Mesodermal cell (in vitro differentiated cells): ENCODE data around the gene SVOP.
"Not testable (repeated sequence)": the region's sequence is repeated elsewhere in the genome, so short reads cannot be mapped to it uniquely, and the experiment has no call there.

ENCODE experiments used
- H3K27ac ChIP-seq: 2 replicates; pipeline ENCODE4 v1.7.0; 2013; ENCODE audit warnings: mild to moderate bottlenecking, low read depth, low read length, moderate library complexity; ENCODE audit not compliant: severe bottlenecking
- H3K36me3 ChIP-seq: 2 replicates; pipeline ENCODE4 v1.7.1; 2013; ENCODE audit warnings: mild to moderate bottlenecking, low read length, moderate library complexity; ENCODE audit not compliant: control insufficient read depth, insufficient read depth
- H3K4me1 ChIP-seq: one replicate; pipeline ENCODE4 v1.7.1; 2013; ENCODE audit warnings: mild to moderate bottlenecking, low read length; ENCODE audit not compliant: insufficient read depth, control insufficient read depth, poor library complexity, severe bottlenecking
- H3K4me3 ChIP-seq: 2 replicates; pipeline ENCODE4 v1.7.0; 2013; ENCODE audit warnings: low read length, control low read depth, mild to moderate bottlenecking; ENCODE audit not compliant: insufficient read depth, poor library complexity, severe bottlenecking; ENCODE audit errors: extremely low read depth
- H3K9me3 ChIP-seq: 2 replicates; pipeline ENCODE4 v1.7.1; 2013; ENCODE audit warnings: mild to moderate bottlenecking, low read length, moderate library complexity; ENCODE audit not compliant: control insufficient read depth
- WGBS, 2 experiments: methylation state at CpG; one replicate each; pipeline ENCODE4 v1.1.5; 2013; ENCODE audit warnings: missing lambda C conversion rate in 2 of 2; ENCODE audit not compliant: insufficient coverage in 2 of 2; 5-methylcytosine and 5-hydroxymethylcytosine counted together

SVOP gene

GRCh38 chr12:109028624-109029023, 7.8 kb upstream of the SVOP start:
- peak overlapping the region; percentile 49 for H3K27ac ChIP-seq
- not testable (repeated sequence) for H3K4me1 ChIP-seq, H3K36me3 ChIP-seq, H3K4me3 ChIP-seq, H3K9me3 ChIP-seq
- WGBS, 2 experiments, result 57 to 70% methylated on average over 1 of the region's 3 CpGs

GRCh38 chr12:109027767-109028166, 6.9 kb upstream of the SVOP start:
- Histone ChIP-seq H3K4me1 (no peaks in the 10 kb centered on the region), H3K9me3 (peaks cover 8% of the 10 kb centered on the region), H3K27ac (no peak overlapping the region), H3K4me3 (no peak overlapping the region), H3K36me3 (no peaks in the 10 kb centered on the region)
- WGBS, 2 experiments, result no CpG with 5 or more reads among the region's 1 CpG

GRCh38 chr12:109020146-109020795, 597 bp downstream of the SVOP start:
- WGBS, 2 experiments, result 65 to 66% methylated on average over 6 of the region's 7 CpGs
- no peaks in the 10 kb centered on the region for H3K36me3 ChIP-seq
- no peaks in the 10 kb centered on the region for H3K9me3 ChIP-seq
- no peak overlapping the region for H3K4me3 ChIP-seq
- no peaks in the 10 kb centered on the region for H3K4me1 ChIP-seq
- no peak overlapping the region for H3K27ac ChIP-seq

- whole genome bisulfite sequencing, 2 experiments, result 72 to 88% methylated on average over 2 of the region's 4 CpGs
- Histone ChIP-seq H3K4me3 (no peak overlapping the region), H3K36me3 (no peaks in the 10 kb centered on the region), H3K27ac (no peak overlapping the region), H3K9me3 (no peaks in the 10 kb centered on the region), H3K4me1 (no peaks in the 10 kb centered on the region)
These were observed 2.6 kb downstream of the SVOP start for GRCh38 chr12:109018296-109018695.

- H3K27ac ChIP-seq, result no peak overlapping the region
- H3K4me1 ChIP-seq, result no peaks in the 10 kb centered on the region
- no peaks in the 10 kb centered on the region for H3K9me3 ChIP-seq
- H3K4me3 ChIP-seq, result no peak overlapping the region
- H3K36me3 ChIP-seq, result no peaks in the 10 kb centered on the region
- 82 to 92% methylated on average over 4 of the region's 6 CpGs for WGBS, 2 experiments
These were observed 3.9 kb downstream of the SVOP start for GRCh38 chr12:109016978-109017377.

GRCh38 chr12:109016016-109016415, 4.9 kb downstream of the SVOP start:
- Histone ChIP-seq H3K9me3 (no peaks in the 10 kb centered on the region), H3K4me3 (no peak overlapping the region), H3K27ac (no peak overlapping the region), H3K4me1 (no peaks in the 10 kb centered on the region), H3K36me3 (no peaks in the 10 kb centered on the region)
- WGBS, 2 experiments, result 83 to 86% methylated on average over 7 of the region's 8 CpGs

- no peaks in the 10 kb centered on the region for H3K4me1 ChIP-seq
- H3K9me3 ChIP-seq, result no peaks in the 10 kb centered on the region
- no peak overlapping the region for H3K4me3 ChIP-seq
- H3K36me3 ChIP-seq, result no peaks in the 10 kb centered on the region
- H3K27ac ChIP-seq, result no peak overlapping the region
- 74 to 100% methylated on average over 3 to 4 of the region's 6 CpGs for WGBS, 2 experiments
These were observed 5.7 kb downstream of the SVOP start for GRCh38 chr12:109014984-109015765.

GRCh38 chr12:109010259-109010658, 10.6 kb downstream of the SVOP start:
- no peaks in the 10 kb centered on the region for H3K9me3 ChIP-seq
- H3K4me1 ChIP-seq, result no peaks in the 10 kb centered on the region
- no peaks in the 10 kb centered on the region for H3K36me3 ChIP-seq
- 81 to 93% methylated on average over 2 of the region's 2 CpGs for WGBS, 2 experiments
- H3K4me3 ChIP-seq, result no peak overlapping the region
- no peak overlapping the region for H3K27ac ChIP-seq

- Histone ChIP-seq H3K4me3 (no peak overlapping the region), H3K36me3 (no peaks in the 10 kb centered on the region), H3K27ac (no peak overlapping the region), H3K9me3 (no peaks in the 10 kb centered on the region), H3K4me1 (no peaks in the 10 kb centered on the region)
- 100% methylated on average over 1 of the region's 1 CpG; no CpG with 5 or more reads in 1 of the 2 experiments for WGBS, 2 experiments
These were observed 11.1 kb downstream of the SVOP start for GRCh38 chr12:109009766-109010165.

GRCh38 chr12:109004017-109004416, 16.9 kb downstream of the SVOP start:
- H3K36me3 ChIP-seq, result no peaks in the 10 kb centered on the region
- no peak overlapping the region for H3K4me3 ChIP-seq
- no peak overlapping the region for H3K27ac ChIP-seq
- WGBS, 2 experiments, result 92 to 100% methylated on average over 1 to 2 of the region's 3 CpGs
- H3K9me3 ChIP-seq, result no peaks in the 10 kb centered on the region
- H3K4me1 ChIP-seq, result no peaks in the 10 kb centered on the region

- Histone ChIP-seq H3K36me3 (no peaks in the 10 kb centered on the region), H3K9me3 (no peaks in the 10 kb centered on the region)
These were observed 24.5 kb downstream of the SVOP start for GRCh38 chr12:108996320-108996719.

More at GRCh38 chr12:108996320-108996719, 24.5 kb downstream of the SVOP start:
- 76 to 88% methylated on average over 6 of the region's 6 CpGs for WGBS, 2 experiments
- Histone ChIP-seq H3K4me3 (no peak overlapping the region), H3K4me1 (no peaks in the 10 kb centered on the region), H3K27ac (no peak overlapping the region)
